Hepatocyte (in vitro differentiated cells): Measurements from ENCODE around the gene ASB10. TPM values are rescaled to one million over a fixed set of nuclear protein-coding genes. Genes with fewer than 3 reads are reported as not detected.

ENCODE experiments used
- DNase-seq: peaks from one replicate; pipeline ENCODE4 v3.0.0-alpha.2; 2016; ENCODE audit warnings: low spot score
- H2AFZ ChIP-seq: fragments of 200-600 bp; sonication (generic); 2 replicates; pipeline ENCODE4 v1.6.0; 2016; ENCODE audit warnings: antibody characterized with exemption, mild to moderate bottlenecking
- H3K27ac ChIP-seq: fragments of 200-600 bp; sonication (generic); 2 replicates; pipeline ENCODE4 v1.5.1; 2016; ENCODE audit warnings: mild to moderate bottlenecking
- H3K27me3 ChIP-seq: fragments of 200-600 bp; sonication (generic); 2 replicates; pipeline ENCODE4 v1.6.1; 2016
- H3K36me3 ChIP-seq: fragments of 200-600 bp; sonication (generic); replicated peaks from 2 replicates; pipeline ENCODE4 v1.5.1; 2016; ENCODE audit warnings: low read depth; ENCODE audit not compliant: insufficient read depth
- H3K4me1 ChIP-seq: fragments of 200-600 bp; sonication (generic); 2 replicates; pipeline ENCODE4 v1.5.1; 2016; ENCODE audit warnings: mild to moderate bottlenecking, moderate library complexity; ENCODE audit not compliant: insufficient read depth
- H3K4me2 ChIP-seq: fragments of 200-600 bp; sonication (generic); 2 replicates; pipeline ENCODE4 v1.6.0; 2016
- H3K4me3 ChIP-seq: fragments of 200-600 bp; sonication (generic); 2 replicates; pipeline ENCODE4 v1.5.1; 2016; ENCODE audit warnings: mild to moderate bottlenecking
- H3K79me2 ChIP-seq: fragments of 200-600 bp; sonication (generic); 2 replicates; pipeline ENCODE4 v1.6.0; 2017; ENCODE audit warnings: mild to moderate bottlenecking
- H3K9me2 ChIP-seq: fragments of 200-600 bp; sonication (generic); replicated peaks from 2 replicates; pipeline ENCODE4 v1.6.0; 2017; ENCODE audit warnings: mild to moderate bottlenecking; ENCODE audit not compliant: insufficient read depth
- H3K9me3 ChIP-seq: fragments of 200-600 bp; sonication (generic); 2 replicates; pipeline ENCODE4 v1.5.1; 2016; ENCODE audit warnings: low read depth, mild to moderate bottlenecking
- H4K20me1 ChIP-seq: fragments of 200-600 bp; sonication (generic); 2 replicates; pipeline ENCODE4 v1.6.0; 2016; ENCODE audit warnings: mild to moderate bottlenecking; ENCODE audit not compliant: insufficient read depth, poor library complexity, severe bottlenecking
- EZH2 ChIP-seq: fragments of 200-600 bp; sonication (generic); IDR thresholded peaks from 2 replicates; pipeline ENCODE4 v1.6.1; 2016; ENCODE audit warnings: antibody characterized with exemption, mild to moderate bottlenecking, borderline replicate concordance
- EZH2phosphoT487 ChIP-seq: fragments of 200-600 bp; sonication (generic); IDR thresholded peaks from one replicate; pipeline ENCODE4 v1.6.1; 2018; ENCODE audit warnings: antibody characterized with exemption, mild to moderate bottlenecking, low read depth, moderate library complexity; ENCODE audit not compliant: unreplicated experiment, severe bottlenecking
- WGBS: methylation state at CpG from one replicate; pipeline ENCODE4 v1.1.6; 2016; ENCODE audit warnings: low lambda C conversion rate; ENCODE audit errors: missing lambda C conversion rate; 5-methylcytosine and 5-hydroxymethylcytosine counted together
- polyA plus RNA-seq: library from polyadenylated mRNA; unstranded; fragments of >200 nt; fragmentation: Nextera tagmentation; extraction: Ambion mirVana; gene quantifications from 2 replicates; pipeline ENCODE4 v1.2.1, GENCODE V29; 2016
- total RNA-seq: library from RNA; depleted of rRNA; stranded (reverse); fragments of >200 nt; gene quantifications from 2 replicates; pipeline ENCODE4 v1.2.3, GENCODE V29; 2014
- TF ChIP-seq, protein P1 (sequence below): fragments of 200-600 bp; sonication (generic); IDR thresholded peaks from 2 replicates; pipeline ENCODE4 v1.5.1; 2016; ENCODE audit warnings: antibody characterized with exemption, mild to moderate bottlenecking; ENCODE audit not compliant: poor library complexity

Gene ASB10
- total and polyA plus RNA-seq, 2 experiments from 2014 or later, result not detected

DNA sequence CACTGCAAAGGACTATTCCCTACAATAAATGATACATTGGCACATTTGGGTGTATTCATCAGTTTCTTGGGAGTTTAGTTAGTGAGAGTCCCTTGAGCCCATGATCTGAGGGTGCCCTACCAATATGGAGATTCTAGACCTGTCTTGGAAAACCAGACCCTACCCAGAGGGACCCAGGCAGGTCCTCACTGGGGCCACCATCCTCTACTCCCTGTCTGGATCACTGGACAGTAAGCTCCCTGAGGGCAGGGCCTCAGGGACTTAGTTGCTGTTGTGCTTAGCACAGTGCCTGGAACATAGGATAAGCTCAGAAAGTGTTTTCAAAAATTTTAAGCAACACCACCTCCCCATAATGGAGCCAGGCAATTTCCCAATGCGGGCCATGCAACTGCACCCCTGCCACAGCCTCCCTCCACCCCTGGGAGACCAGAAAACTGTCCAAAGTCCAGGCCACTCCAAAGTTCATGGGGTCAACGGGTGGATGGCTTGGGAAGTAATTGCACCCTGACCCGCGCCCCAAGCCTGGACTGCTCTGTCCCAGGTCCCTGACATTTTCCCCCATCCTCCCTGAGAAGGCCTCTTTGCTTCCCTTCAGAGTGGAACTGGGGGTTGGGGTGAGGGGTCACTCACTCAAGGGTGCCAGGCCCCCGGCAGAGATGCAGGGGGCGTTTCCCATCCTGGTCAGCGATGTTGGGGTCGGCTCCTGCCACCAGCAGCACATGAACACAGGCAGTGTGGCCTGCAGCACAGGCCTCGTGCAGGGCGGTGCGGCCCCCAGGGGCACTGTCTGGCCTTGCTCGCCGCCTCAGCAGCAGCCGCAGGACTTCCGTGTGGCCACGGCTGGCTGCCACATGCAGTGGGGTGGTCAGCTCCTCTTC, 1.0 kb downstream of the ASB10 start:
- Histone ChIP-seq H3K4me2 (no peak overlapping the region), H3K27ac (no peak overlapping the region), H2AFZ (no peak overlapping the region), H3K4me1 (no peaks in the 10 kb centered on the region), H3K4me3 (no peak overlapping the region), H4K20me1 (no peaks in the 10 kb centered on the region), H3K79me2 (no peaks in the 10 kb centered on the region), H3K27me3 (peaks cover 5% of the 10 kb centered on the region), H3K9me2 (no peaks in the 10 kb centered on the region), H3K9me3 (no peaks in the 10 kb centered on the region), H3K36me3 (no peaks in the 10 kb centered on the region)
- TF ChIP-seq, protein P1, sequence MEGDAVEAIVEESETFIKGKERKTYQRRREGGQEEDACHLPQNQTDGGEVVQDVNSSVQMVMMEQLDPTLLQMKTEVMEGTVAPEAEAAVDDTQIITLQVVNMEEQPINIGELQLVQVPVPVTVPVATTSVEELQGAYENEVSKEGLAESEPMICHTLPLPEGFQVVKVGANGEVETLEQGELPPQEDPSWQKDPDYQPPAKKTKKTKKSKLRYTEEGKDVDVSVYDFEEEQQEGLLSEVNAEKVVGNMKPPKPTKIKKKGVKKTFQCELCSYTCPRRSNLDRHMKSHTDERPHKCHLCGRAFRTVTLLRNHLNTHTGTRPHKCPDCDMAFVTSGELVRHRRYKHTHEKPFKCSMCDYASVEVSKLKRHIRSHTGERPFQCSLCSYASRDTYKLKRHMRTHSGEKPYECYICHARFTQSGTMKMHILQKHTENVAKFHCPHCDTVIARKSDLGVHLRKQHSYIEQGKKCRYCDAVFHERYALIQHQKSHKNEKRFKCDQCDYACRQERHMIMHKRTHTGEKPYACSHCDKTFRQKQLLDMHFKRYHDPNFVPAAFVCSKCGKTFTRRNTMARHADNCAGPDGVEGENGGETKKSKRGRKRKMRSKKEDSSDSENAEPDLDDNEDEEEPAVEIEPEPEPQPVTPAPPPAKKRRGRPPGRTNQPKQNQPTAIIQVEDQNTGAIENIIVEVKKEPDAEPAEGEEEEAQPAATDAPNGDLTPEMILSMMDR, result no peak
- TF ChIP-seq EZH2phosphoT487 (no peak), EZH2 (no peak)
- DNase-seq, result no peak
- 92% methylated on average over 13 of the region's 16 CpGs for WGBS

- Histone ChIP-seq H3K79me2 (no peaks in the 10 kb centered on the region), H3K36me3 (no peaks in the 10 kb centered on the region), H3K9me2 (no peaks in the 10 kb centered on the region), H4K20me1 (no peaks in the 10 kb centered on the region), H3K27ac (no peak overlapping the region), H3K4me1 (no peaks in the 10 kb centered on the region), H3K4me2 (no peak overlapping the region), H3K9me3 (no peaks in the 10 kb centered on the region), H2AFZ (no peak overlapping the region), H3K4me3 (no peak overlapping the region), H3K27me3 (peaks cover 9% of the 10 kb centered on the region)
- no peak for DNase-seq
- TF ChIP-seq EZH2phosphoT487 (no peak), EZH2 (no peak)
- TF ChIP-seq, protein P1, result no peak
- 90% methylated on average over 22 of the region's 22 CpGs for WGBS
Measured at GRCh38 chr7:151181011-151181431, 6.0 kb downstream of the ASB10 start.

DNA sequence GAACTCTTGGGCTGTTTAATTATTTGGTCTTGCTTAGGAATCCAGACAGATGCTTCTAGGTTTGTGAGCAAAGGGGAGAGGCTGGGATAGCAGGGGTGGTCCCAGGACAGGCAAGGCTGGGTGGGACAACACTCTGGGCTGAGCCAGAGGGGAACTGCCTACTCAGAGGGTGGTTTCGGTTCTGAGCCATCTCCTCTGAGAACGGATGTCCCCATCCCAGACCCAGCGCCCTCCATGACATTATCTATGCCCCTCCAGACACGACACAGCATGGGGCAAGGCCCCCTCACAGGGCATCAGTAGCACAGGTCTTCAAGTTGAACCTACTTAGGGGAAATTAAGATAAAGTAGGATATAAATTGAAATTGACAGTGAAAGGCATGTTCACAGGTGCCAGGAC, 7.1 kb downstream of the ASB10 start:
- Histone ChIP-seq H3K27me3 (peaks cover 11% of the 10 kb centered on the region), H3K9me3 (no peaks in the 10 kb centered on the region), H3K4me3 (no peak overlapping the region), H3K4me1 (no peaks in the 10 kb centered on the region), H4K20me1 (no peaks in the 10 kb centered on the region), H3K27ac (no peak overlapping the region), H3K79me2 (no peaks in the 10 kb centered on the region), H3K4me2 (no peak overlapping the region), H2AFZ (no peak overlapping the region), H3K9me2 (no peaks in the 10 kb centered on the region), H3K36me3 (no peaks in the 10 kb centered on the region)
- TF ChIP-seq EZH2phosphoT487, result no peak
- TF ChIP-seq, protein P1, result no peak
- no peak for TF ChIP-seq EZH2
- DNase-seq, result no peak
- 84% methylated on average over 4 of the region's 4 CpGs for WGBS
